ENCODE data around the gene PRKN. TPM values are rescaled to one million over a fixed set of nuclear protein-coding genes. Genes with fewer than 3 reads are reported as not detected.

PRKN gene
- total and polyA plus RNA-seq, 10 donors: 0.23 to 14.1 (median 7.0) TPM

GRCh38 chr6:162708971-162709370 lies 18.6 kb downstream of the PRKN start:
- Histone ChIP-seq H3K4me1 (peaks cover 0 to 17% (median 7%) of the 10 kb centered on the region in 6 donors), H3K27me3 (replicated peaks in 1 of 7) (no peaks in the 10 kb centered on the region), H3K36me3 (no peaks in the 10 kb centered on the region), H3K9me3 (no peaks in the 10 kb centered on the region), H3K27ac (no peak overlapping the region), H3K4me3 (no peak overlapping the region)
- no peak for DNase-seq
- TF ChIP-seq CTCF (IDR thresholded peaks at IDR 0.05 in 8 of 11, conservative IDR thresholded peaks at IDR 0.05 in 3 of 11) (no peak), POLR2AphosphoS5 (IDR thresholded peaks at IDR 0.05) (no peak), POLR2A (IDR thresholded peaks at IDR 0.05) (no peak)
- 91 to 98% (median 93%) methylated on average over 6 of the region's 6 CpGs for whole genome bisulfite sequencing, 5 donors
- intact Hi-C loops (cut with DNase I; ENCODE audit: low total_unique reads): no loop called here

- DNase-seq: no peak
- Histone ChIP-seq H3K4me3 (peak overlapping the region in 2 of 8 donors; percentile 10 to 46), H3K36me3 (no peaks in the 10 kb centered on the region), H3K27me3 (replicated peaks in 1 of 7) (no peaks in the 10 kb centered on the region), H3K4me1 (peaks cover 0 to 17% (median 7%) of the 10 kb centered on the region in 6 donors), H3K27ac (peak overlapping the region in 7 of 8 donors; percentile 55 to 75 (median 63)), H3K9me3 (no peaks in the 10 kb centered on the region)
- intact Hi-C loops (cut with DNase I; ENCODE audit: low total_unique reads): no loop called here
- peak in 1 of 3 donors; percentile 37 for TF ChIP-seq POLR2AphosphoS5 (IDR thresholded peaks at IDR 0.05)
- TF ChIP-seq POLR2A (IDR thresholded peaks at IDR 0.05): no peak
- no peak for TF ChIP-seq CTCF (IDR thresholded peaks at IDR 0.05 in 8 of 11, conservative IDR thresholded peaks at IDR 0.05 in 3 of 11)
- WGBS, 5 donors: 10 to 14% (median 11%) methylated on average over 6 of the region's 6 CpGs
These were observed 21.3 kb downstream of the PRKN start for GRCh38 chr6:162706232-162706631.

- intact Hi-C loops (cut with DNase I; ENCODE audit: low total_unique reads): no loop called here
- TF ChIP-seq POLR2A (IDR thresholded peaks at IDR 0.05) (no peak), CTCF (IDR thresholded peaks at IDR 0.05 in 8 of 11, conservative IDR thresholded peaks at IDR 0.05 in 3 of 11) (no peak), POLR2AphosphoS5 (IDR thresholded peaks at IDR 0.05) (no peak)
- no peak for DNase-seq
- Histone ChIP-seq H3K27ac (peak overlapping the region in 5 of 8 donors; percentile 61 to 75 (median 71)), H3K4me3 (no peak overlapping the region), H3K27me3 (replicated peaks in 1 of 7) (no peaks in the 10 kb centered on the region), H3K4me1 (peaks cover 0 to 17% (median 7%) of the 10 kb centered on the region in 6 donors), H3K36me3 (no peaks in the 10 kb centered on the region), H3K9me3 (no peaks in the 10 kb centered on the region)
- WGBS, 5 donors: 63 to 78% (median 68%) methylated on average over 4 of the region's 4 CpGs
These were observed 21.8 kb downstream of the PRKN start for GRCh38 chr6:162705736-162706135.

GRCh38 chr6:162704001-162704400 lies 23.6 kb downstream of the PRKN start:
- Histone ChIP-seq H3K9me3 (no peaks in the 10 kb centered on the region), H3K4me3 (no peak overlapping the region), H3K36me3 (no peaks in the 10 kb centered on the region), H3K4me1 (peaks cover 0 to 17% (median 7%) of the 10 kb centered on the region in 6 donors), H3K27me3 (replicated peaks in 1 of 7) (no peaks in the 10 kb centered on the region), H3K27ac (no peak overlapping the region)
- WGBS, 5 donors: 84 to 97% (median 93%) methylated on average over 4 of the region's 4 CpGs
- no peak for DNase-seq
- intact Hi-C loops (cut with DNase I; ENCODE audit: low total_unique reads): no loop called here
- TF ChIP-seq CTCF (IDR thresholded peaks at IDR 0.05 in 8 of 11, conservative IDR thresholded peaks at IDR 0.05 in 3 of 11): no peak
- TF ChIP-seq POLR2A (IDR thresholded peaks at IDR 0.05): no peak
- TF ChIP-seq POLR2AphosphoS5 (IDR thresholded peaks at IDR 0.05): no peak
